ENCODE data around the gene STK10. TPM values are rescaled to one million over a fixed set of nuclear protein-coding genes. Genes with fewer than 3 reads are reported as not detected.
A peak's percentile ranks its signal among the peaks of the same experiment; 100 is the strongest.

STK10 gene
- total RNA-seq, 2 donors from 2014 or later = 14.3 to 17.9 TPM

GRCh38 chr5:172162987-172163343 lies 25.1 kb downstream of the STK10 start:
- Mint-ChIP-seq H3K4me1 (no peaks in the 10 kb centered on the region), H3K4me3 (no peak overlapping the region), H3K27ac (no peak overlapping the region), H3K9me3 (no peaks in the 10 kb centered on the region), H3K36me3 (ENCODE audit: low read depth) (no peaks in the 10 kb centered on the region), H3K27me3 (ENCODE audit: insufficient read depth) (no peaks in the 10 kb centered on the region)
- no peaks in the 10 kb centered on the region for H3K27me3 ChIP-seq (ENCODE audit: control insufficient read depth, insufficient read depth, low read length, poor library complexity, severe bottlenecking)
- TF ChIP-seq, protein P1, sequence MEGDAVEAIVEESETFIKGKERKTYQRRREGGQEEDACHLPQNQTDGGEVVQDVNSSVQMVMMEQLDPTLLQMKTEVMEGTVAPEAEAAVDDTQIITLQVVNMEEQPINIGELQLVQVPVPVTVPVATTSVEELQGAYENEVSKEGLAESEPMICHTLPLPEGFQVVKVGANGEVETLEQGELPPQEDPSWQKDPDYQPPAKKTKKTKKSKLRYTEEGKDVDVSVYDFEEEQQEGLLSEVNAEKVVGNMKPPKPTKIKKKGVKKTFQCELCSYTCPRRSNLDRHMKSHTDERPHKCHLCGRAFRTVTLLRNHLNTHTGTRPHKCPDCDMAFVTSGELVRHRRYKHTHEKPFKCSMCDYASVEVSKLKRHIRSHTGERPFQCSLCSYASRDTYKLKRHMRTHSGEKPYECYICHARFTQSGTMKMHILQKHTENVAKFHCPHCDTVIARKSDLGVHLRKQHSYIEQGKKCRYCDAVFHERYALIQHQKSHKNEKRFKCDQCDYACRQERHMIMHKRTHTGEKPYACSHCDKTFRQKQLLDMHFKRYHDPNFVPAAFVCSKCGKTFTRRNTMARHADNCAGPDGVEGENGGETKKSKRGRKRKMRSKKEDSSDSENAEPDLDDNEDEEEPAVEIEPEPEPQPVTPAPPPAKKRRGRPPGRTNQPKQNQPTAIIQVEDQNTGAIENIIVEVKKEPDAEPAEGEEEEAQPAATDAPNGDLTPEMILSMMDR (conservative IDR thresholded peaks at IDR 0.05) = no peak
- DNase-seq = no peak
- H3K4me1 ChIP-seq (ENCODE audit: control insufficient read depth, insufficient read depth, low read length) = no peaks in the 10 kb centered on the region
- no peaks in the 10 kb centered on the region for H3K36me3 ChIP-seq (ENCODE audit: control insufficient read depth, insufficient read depth, low read length)
- H3K4me3 ChIP-seq (ENCODE audit: low read length) = no peak overlapping the region
- H3K9ac ChIP-seq (ENCODE audit: extremely low read depth, low read length, poor library complexity, severe bottlenecking) = no peak overlapping the region
- H3K9me3 ChIP-seq (ENCODE audit: control insufficient read depth, low read length) = no peaks in the 10 kb centered on the region
- 91 to 94% methylated on average over 3 to 5 of the region's 5 CpGs for WGBS, 2 experiments (ENCODE audit: insufficient coverage in 1 of 2, insufficient read length in 1 of 2)
- H3K27ac ChIP-seq (ENCODE audit: low read depth, low read length) = no peak overlapping the region

DNA sequence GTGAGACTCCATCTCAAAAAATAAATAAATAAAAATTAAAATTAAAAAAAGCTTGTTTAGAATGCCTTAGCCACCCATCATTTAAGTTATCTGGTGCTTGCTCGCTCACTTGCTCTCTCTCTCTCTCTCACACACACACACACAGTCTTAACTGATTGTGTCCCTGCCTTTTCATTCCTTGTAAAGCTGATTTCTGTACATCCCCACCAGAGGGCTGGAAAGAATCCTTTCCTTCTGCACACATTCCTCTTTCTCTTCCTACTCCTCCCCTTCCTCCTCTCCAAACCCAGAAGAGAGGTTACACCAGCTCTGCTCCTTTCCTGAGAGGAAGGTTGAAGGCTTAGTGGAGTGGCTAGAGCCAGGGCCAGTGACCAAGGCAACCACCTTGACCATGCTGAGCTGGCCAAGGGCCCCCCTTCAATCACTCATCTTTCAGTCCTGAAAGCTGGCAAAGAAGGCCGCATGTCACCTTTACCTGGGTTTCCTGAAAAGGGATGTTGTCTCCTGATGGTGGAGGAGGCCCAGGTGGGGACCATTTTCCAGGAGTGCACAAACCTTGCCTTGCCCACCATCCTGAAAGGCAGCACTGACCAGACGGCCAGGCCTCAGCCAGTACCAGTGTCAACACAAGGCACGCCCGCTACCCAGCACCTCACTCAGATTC lies 25.6 kb downstream of the STK10 start:
- H3K36me3 Mint-ChIP-seq (ENCODE audit: low read depth) = no peaks in the 10 kb centered on the region
- H3K9ac ChIP-seq (ENCODE audit: extremely low read depth, low read length, poor library complexity, severe bottlenecking) = no peak overlapping the region
- TF ChIP-seq, protein P1 (conservative IDR thresholded peaks at IDR 0.05) = peak; percentile 28
- H3K36me3 ChIP-seq (ENCODE audit: control insufficient read depth, insufficient read depth, low read length) = no peaks in the 10 kb centered on the region
- H3K27me3 ChIP-seq (ENCODE audit: control insufficient read depth, insufficient read depth, low read length, poor library complexity, severe bottlenecking) = no peaks in the 10 kb centered on the region
- no peaks in the 10 kb centered on the region for H3K9me3 ChIP-seq (ENCODE audit: control insufficient read depth, low read length)
- H3K4me1 Mint-ChIP-seq = no peaks in the 10 kb centered on the region
- WGBS, 2 experiments (ENCODE audit: insufficient coverage in 1 of 2, insufficient read length in 1 of 2) = 93 to 96% methylated on average over 5 of the region's 5 CpGs
- H3K4me1 ChIP-seq (ENCODE audit: control insufficient read depth, insufficient read depth, low read length) = no peaks in the 10 kb centered on the region
- H3K4me3 Mint-ChIP-seq = no peak overlapping the region
- H3K27me3 Mint-ChIP-seq (ENCODE audit: insufficient read depth) = no peaks in the 10 kb centered on the region
- DNase-seq = peak; percentile 31
- no peak overlapping the region for H3K27ac Mint-ChIP-seq
- no peaks in the 10 kb centered on the region for H3K9me3 Mint-ChIP-seq
- no peak overlapping the region for H3K4me3 ChIP-seq (ENCODE audit: low read length)
- H3K27ac ChIP-seq (ENCODE audit: low read depth, low read length) = no peak overlapping the region

GRCh38 chr5:172160506-172160905 lies 27.5 kb downstream of the STK10 start:
- H3K9me3 ChIP-seq (ENCODE audit: control insufficient read depth, low read length) = no peaks in the 10 kb centered on the region
- H3K4me3 Mint-ChIP-seq = no peak overlapping the region
- WGBS, 2 experiments (ENCODE audit: insufficient coverage in 1 of 2, insufficient read length in 1 of 2) = 92 to 95% methylated on average over 9 of the region's 9 CpGs
- peaks cover 4% of the 10 kb centered on the region for H3K4me1 Mint-ChIP-seq
- no peak overlapping the region for H3K27ac ChIP-seq (ENCODE audit: low read depth, low read length)
- no peak overlapping the region for H3K9ac ChIP-seq (ENCODE audit: extremely low read depth, low read length, poor library complexity, severe bottlenecking)
- no peaks in the 10 kb centered on the region for H3K4me1 ChIP-seq (ENCODE audit: control insufficient read depth, insufficient read depth, low read length)
- no peaks in the 10 kb centered on the region for H3K27me3 ChIP-seq (ENCODE audit: control insufficient read depth, insufficient read depth, low read length, poor library complexity, severe bottlenecking)
- H3K27me3 Mint-ChIP-seq (ENCODE audit: insufficient read depth) = no peaks in the 10 kb centered on the region
- no peak overlapping the region for H3K27ac Mint-ChIP-seq
- H3K36me3 ChIP-seq (ENCODE audit: control insufficient read depth, insufficient read depth, low read length) = no peaks in the 10 kb centered on the region
- H3K9me3 Mint-ChIP-seq = no peaks in the 10 kb centered on the region
- TF ChIP-seq, protein P1 (conservative IDR thresholded peaks at IDR 0.05) = no peak
- no peak for DNase-seq
- peaks cover 5% of the 10 kb centered on the region for H3K36me3 Mint-ChIP-seq (ENCODE audit: low read depth)
- H3K4me3 ChIP-seq (ENCODE audit: low read length) = no peak overlapping the region
